ENCODE measurements around the gene RTCB. TPM values are rescaled to one million over a fixed set of nuclear protein-coding genes. Genes with fewer than 3 reads are reported as not detected.

Gene RTCB
- total RNA-seq, 4 donors from 2014 or later, result 62.7 to 181 (median 126) TPM

DNA sequence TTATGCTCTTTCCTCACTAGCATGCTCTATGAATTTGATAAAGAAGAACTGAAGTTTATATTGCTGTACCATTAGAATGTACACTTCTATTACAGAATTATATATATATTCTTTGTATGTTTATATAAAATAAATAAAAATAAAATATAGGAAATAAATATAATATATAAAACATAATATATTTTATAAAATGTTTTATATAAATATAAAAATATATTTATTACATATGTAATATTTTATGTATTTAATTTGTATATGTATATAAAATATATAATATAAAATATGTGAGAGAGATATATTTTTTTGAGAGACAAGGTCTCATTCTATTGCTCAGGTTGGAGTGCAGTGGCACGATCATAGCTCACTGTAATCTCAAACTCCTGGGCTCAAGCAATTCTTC lies 18.3 kb upstream of the RTCB start:
- no peaks in the 10 kb centered on the region for H3K27me3 ChIP-seq
- H3K36me3 ChIP-seq, result no peaks in the 10 kb centered on the region
- no peak for TF ChIP-seq POLR2A (IDR thresholded peaks at IDR 0.05)
- TF ChIP-seq, protein P1, sequence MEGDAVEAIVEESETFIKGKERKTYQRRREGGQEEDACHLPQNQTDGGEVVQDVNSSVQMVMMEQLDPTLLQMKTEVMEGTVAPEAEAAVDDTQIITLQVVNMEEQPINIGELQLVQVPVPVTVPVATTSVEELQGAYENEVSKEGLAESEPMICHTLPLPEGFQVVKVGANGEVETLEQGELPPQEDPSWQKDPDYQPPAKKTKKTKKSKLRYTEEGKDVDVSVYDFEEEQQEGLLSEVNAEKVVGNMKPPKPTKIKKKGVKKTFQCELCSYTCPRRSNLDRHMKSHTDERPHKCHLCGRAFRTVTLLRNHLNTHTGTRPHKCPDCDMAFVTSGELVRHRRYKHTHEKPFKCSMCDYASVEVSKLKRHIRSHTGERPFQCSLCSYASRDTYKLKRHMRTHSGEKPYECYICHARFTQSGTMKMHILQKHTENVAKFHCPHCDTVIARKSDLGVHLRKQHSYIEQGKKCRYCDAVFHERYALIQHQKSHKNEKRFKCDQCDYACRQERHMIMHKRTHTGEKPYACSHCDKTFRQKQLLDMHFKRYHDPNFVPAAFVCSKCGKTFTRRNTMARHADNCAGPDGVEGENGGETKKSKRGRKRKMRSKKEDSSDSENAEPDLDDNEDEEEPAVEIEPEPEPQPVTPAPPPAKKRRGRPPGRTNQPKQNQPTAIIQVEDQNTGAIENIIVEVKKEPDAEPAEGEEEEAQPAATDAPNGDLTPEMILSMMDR (IDR thresholded peaks at IDR 0.05), result no peak
- no peak overlapping the region for H3K4me3 ChIP-seq
- no peak overlapping the region for H3K27ac ChIP-seq
- no peaks in the 10 kb centered on the region for H3K4me1 ChIP-seq
- no peak for DNase-seq
- H3K9me3 ChIP-seq, result no peaks in the 10 kb centered on the region

GRCh38 chr22:32426881-32427280 lies 14.8 kb upstream of the RTCB start:
- no peaks in the 10 kb centered on the region for H3K27me3 ChIP-seq
- TF ChIP-seq POLR2A (IDR thresholded peaks at IDR 0.05), result no peak
- TF ChIP-seq, protein P1 (IDR thresholded peaks at IDR 0.05), result no peak
- no peaks in the 10 kb centered on the region for H3K4me1 ChIP-seq
- H3K36me3 ChIP-seq, result no peaks in the 10 kb centered on the region
- no peak overlapping the region for H3K27ac ChIP-seq
- H3K4me3 ChIP-seq, result no peak overlapping the region
- DNase-seq, result no peak
- H3K9me3 ChIP-seq, result no peaks in the 10 kb centered on the region

DNA sequence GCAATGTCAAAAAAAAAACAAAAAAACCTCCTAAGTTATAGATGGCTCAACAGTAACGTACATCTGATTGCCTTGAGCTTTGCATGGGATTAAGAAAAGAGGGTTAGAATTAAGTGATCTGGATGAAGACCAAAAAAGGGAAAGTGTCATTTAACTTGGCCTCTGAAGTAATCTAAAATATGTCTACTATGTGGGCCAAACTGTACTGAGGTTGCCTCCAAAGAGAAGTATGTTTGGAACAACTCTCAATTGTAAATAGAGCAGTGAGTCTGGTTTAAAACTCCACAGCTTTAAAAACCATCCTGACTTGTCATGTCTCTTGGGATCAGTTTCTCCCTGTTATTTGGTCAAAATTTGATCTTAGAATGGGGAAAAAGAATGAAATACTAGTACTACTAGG lies 11.6 kb upstream of the RTCB start:
- Histone ChIP-seq H3K4me3 (no peak overlapping the region), H3K4me1 (no peaks in the 10 kb centered on the region), H3K36me3 (no peaks in the 10 kb centered on the region), H3K27me3 (no peaks in the 10 kb centered on the region), H3K9me3 (no peaks in the 10 kb centered on the region), H3K27ac (no peak overlapping the region)
- no peak for DNase-seq
- TF ChIP-seq POLR2A (IDR thresholded peaks at IDR 0.05), result no peak
- TF ChIP-seq, protein P1 (IDR thresholded peaks at IDR 0.05), result no peak

DNA sequence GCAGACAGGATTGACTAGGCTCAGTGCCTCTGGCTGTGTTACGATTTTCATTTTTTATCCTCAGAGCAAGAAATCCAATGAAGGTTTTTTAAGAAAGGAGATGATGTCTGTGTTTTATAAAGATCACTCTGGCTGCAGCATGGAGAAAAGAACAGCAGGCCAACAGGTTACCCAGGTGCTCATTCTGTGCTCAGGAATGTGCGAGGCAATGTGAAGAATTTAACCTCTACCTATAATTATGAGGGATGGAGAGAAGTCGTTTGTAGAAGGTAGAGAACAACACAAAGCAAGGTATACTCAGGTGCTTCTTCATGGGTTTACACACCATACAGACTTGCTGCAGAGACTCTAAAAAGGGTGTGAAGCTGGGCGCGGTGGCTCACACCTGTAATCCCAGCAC lies 10.0 kb upstream of the RTCB start:
- Histone ChIP-seq H3K4me1 (no peaks in the 10 kb centered on the region), H3K9me3 (no peaks in the 10 kb centered on the region), H3K27me3 (no peaks in the 10 kb centered on the region), H3K27ac (no peak overlapping the region), H3K4me3 (no peak overlapping the region), H3K36me3 (no peaks in the 10 kb centered on the region)
- TF ChIP-seq, protein P1 (IDR thresholded peaks at IDR 0.05), result no peak
- TF ChIP-seq POLR2A (IDR thresholded peaks at IDR 0.05), result no peak
- DNase-seq, result no peak

DNA sequence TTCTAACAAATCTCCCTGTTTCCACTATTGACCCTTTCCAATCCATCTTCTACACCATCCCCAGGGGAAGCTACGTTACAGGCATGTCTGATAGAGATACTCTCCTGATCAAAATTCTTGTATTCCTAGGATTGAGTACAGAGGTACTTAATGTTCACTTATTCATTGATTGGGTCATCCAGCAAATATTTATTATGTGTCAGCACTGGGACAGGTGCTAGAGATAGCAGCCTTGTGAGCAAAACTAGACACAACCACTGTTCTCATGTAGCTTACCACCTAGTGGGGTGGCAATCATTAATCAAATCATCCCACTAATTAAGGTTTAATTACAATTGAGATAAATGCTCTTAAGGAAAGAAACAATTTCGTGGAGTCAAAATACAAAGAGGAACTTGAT lies 9.4 kb upstream of the RTCB start:
- Histone ChIP-seq H3K36me3 (no peaks in the 10 kb centered on the region), H3K4me1 (no peaks in the 10 kb centered on the region), H3K27me3 (no peaks in the 10 kb centered on the region), H3K4me3 (no peak overlapping the region), H3K27ac (no peak overlapping the region), H3K9me3 (no peaks in the 10 kb centered on the region)
- TF ChIP-seq, protein P1 (IDR thresholded peaks at IDR 0.05), result no peak
- no peak for TF ChIP-seq POLR2A (IDR thresholded peaks at IDR 0.05)
- no peak for DNase-seq

GRCh38 chr22:32417906-32418305 lies 5.9 kb upstream of the RTCB start:
- Histone ChIP-seq H3K27ac (no peak overlapping the region), H3K9me3 (no peaks in the 10 kb centered on the region), H3K4me3 (no peak overlapping the region), H3K36me3 (no peaks in the 10 kb centered on the region), H3K4me1 (no peaks in the 10 kb centered on the region), H3K27me3 (no peaks in the 10 kb centered on the region)
- no peak for TF ChIP-seq POLR2A (IDR thresholded peaks at IDR 0.05)
- TF ChIP-seq, protein P1 (IDR thresholded peaks at IDR 0.05), result no peak
- no peak for DNase-seq

Measured in Peyer's patch (tissue), 4 donors.